Adrenal gland (tissue), 5 donors: ENCODE results near the gene NDUFA8.

Experiments used
- CTCF ChIP-seq, 6 experiments: fragments of 450-650 bp in 4 of 6; fragments of 200-600 bp in 2 of 6; sonication (generic) in 1 of 6; IDR thresholded peaks; 1 replicate in 5 of 6; 2 replicates in 1 of 6; pipeline versions ENCODE4 v1.5.1 to v1.8.0; 2016 to 2021; ENCODE audit warnings: antibody characterized with exemption in 6 of 6, mild to moderate bottlenecking in 2 of 6, moderate library complexity in 1 of 6
- POLR2A ChIP-seq, 2 donors: fragments of 450-650 bp; IDR thresholded peaks; one replicate each; pipeline ENCODE4 v1.6.1; 2017; ENCODE audit warnings: antibody characterized with exemption in 2 of 2, mild to moderate bottlenecking in 2 of 2, moderate library complexity in 1 of 2
- donor health status: DM: no; HTN: no; CAD: no.

- TF ChIP-seq CTCF (IDR thresholded peaks at IDR 0.05) (peak; percentile 36 to 61 (median 51)), POLR2A (IDR thresholded peaks at IDR 0.05) (no peak)
Measured at GRCh38 chr9:122095010-122095767, 64.4 kb downstream of the NDUFA8 start.
